GM23248 (cell line): ENCODE results near the gene CCDC38.

Experiments
- EZH2 ChIP-seq: fragments of 200-600 bp; sonication (generic); IDR thresholded peaks from 2 replicates; pipeline ENCODE4 v1.6.1; 2018; ENCODE audit warnings: antibody characterized with exemption, mild to moderate bottlenecking; ENCODE audit not compliant: insufficient read depth, poor library complexity, severe bottlenecking
- EZH2phosphoT487 ChIP-seq: fragments of 200-600 bp; sonication (generic); IDR thresholded peaks from 2 replicates; pipeline ENCODE4 v1.6.1; 2018; ENCODE audit warnings: antibody characterized with exemption, moderate library complexity, mild to moderate bottlenecking, low read depth; ENCODE audit not compliant: insufficient read depth

DNA sequence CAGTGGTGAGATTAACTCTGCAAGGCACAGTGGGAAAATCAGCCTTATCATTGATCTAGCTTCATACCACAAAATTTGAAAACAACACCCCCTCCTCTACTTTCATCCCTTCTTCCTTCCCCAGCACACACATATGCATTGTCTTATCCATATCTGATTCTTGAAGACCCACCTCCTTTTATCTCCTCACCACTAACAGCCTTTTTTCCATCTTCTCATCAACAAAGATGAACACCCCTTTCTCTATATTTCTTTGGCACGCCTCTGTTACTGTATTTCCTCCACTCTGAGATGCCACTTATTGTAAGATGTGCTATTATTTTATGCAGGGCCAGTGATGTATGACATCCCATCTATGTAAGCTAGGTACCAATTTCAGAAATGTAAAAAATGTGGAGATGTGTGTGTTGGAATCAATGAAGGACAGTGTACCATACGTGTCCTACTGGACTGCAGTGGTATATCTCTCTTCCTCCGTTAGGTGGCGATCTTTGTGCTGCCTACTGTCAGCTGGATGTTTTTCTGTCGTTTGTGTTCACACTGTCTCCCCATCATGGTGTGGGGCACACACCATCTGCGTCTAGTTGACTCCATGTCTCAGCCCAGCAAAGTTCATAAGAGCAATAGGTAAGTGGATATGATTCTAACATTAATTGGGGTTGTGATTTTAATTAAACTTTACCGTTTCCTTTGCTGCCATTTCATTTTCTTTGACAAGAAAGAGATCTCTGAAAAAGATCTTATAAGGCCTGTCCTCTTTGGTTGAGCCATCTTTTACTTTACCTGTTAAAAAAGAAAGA lies 24.0 kb downstream of the CCDC38 start:
- no peak for TF ChIP-seq EZH2phosphoT487
- TF ChIP-seq EZH2 = no peak
